ENCODE data around the gene PIP4K2A.

Gene PIP4K2A

GRCh38 chr10:22626784-22627183 lies 87.6 kb downstream of the PIP4K2A start:
- Mint-ChIP-seq H3K9me3 (no peaks in the 10 kb centered on the region), H3K27me3 (no peaks in the 10 kb centered on the region), H3K4me1 (peaks cover 85% of the 10 kb centered on the region), H3K4me3 (peak overlapping the region; percentile 74), H3K27ac (ENCODE audit: low read depth) (peak overlapping the region; percentile 97), H3K36me3 (ENCODE audit: insufficient read depth) (peaks cover 17% of the 10 kb centered on the region)
- no peak for ATAC-seq (replicated peaks; ENCODE audit: extremely low read depth, poor library complexity, severe bottlenecking)
- no peak for DNase-seq (ENCODE audit: low spot score in 2 of 2)

DNA sequence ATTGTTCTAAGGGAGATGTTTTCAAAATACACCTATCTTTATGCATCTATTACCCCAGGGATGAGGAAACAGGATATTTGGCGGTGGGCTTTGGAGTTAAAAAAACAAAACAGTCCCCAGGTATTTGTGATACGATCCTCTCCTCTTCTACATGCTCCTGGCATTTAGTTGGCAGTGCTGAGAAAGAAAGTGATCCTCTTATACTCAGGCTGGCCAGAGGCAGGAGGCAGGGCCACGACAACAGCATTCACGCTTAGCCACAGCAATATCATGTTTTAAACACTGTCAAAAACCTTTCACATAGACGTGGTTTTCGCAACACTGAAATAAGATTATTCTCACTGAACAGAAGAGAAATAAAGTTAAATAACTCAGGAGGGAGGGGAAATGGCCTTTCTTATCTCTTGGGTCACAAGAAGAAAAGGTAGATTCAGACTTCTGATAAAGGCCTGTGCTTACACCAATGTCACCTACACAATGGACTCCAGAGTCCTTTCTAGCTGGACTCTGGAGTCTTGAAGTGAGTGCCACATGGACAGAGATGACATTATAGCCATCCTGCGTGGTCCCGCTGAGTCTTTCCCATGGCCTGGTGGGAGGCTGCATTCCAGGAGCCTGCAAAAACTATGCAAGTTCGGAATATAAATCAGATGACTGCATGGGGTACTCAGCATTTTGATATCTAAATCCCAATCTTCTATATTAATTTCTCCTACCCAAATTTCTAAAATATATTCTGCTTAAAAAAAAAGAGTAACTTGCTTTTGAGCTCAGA lies 88.7 kb downstream of the PIP4K2A start:
- peak overlapping the region; percentile 97 for H3K27ac Mint-ChIP-seq (ENCODE audit: low read depth)
- no peaks in the 10 kb centered on the region for H3K9me3 Mint-ChIP-seq
- H3K4me1 Mint-ChIP-seq = peaks cover 84% of the 10 kb centered on the region
- no peak for ATAC-seq (replicated peaks; ENCODE audit: extremely low read depth, poor library complexity, severe bottlenecking)
- peak overlapping the region; percentile 74 for H3K4me3 Mint-ChIP-seq
- H3K36me3 Mint-ChIP-seq (ENCODE audit: insufficient read depth) = peaks cover 12% of the 10 kb centered on the region
- no peaks in the 10 kb centered on the region for H3K27me3 Mint-ChIP-seq
- DNase-seq (ENCODE audit: low spot score in 2 of 2) = no peak

GRCh38 chr10:22624287-22624738 lies 90.1 kb downstream of the PIP4K2A start:
- peak overlapping the region; percentile 97 for H3K27ac Mint-ChIP-seq (ENCODE audit: low read depth)
- peak; percentile 34 for ATAC-seq (replicated peaks; ENCODE audit: extremely low read depth, poor library complexity, severe bottlenecking)

GRCh38 chr10:22623633-22624253 lies 90.6 kb downstream of the PIP4K2A start:
- Mint-ChIP-seq H3K27ac (ENCODE audit: low read depth) (peak overlapping the region; percentile 97), H3K9me3 (no peaks in the 10 kb centered on the region), H3K4me3 (peak overlapping the region; percentile 53), H3K36me3 (ENCODE audit: insufficient read depth) (peaks cover 9% of the 10 kb centered on the region), H3K4me1 (peaks cover 83% of the 10 kb centered on the region), H3K27me3 (no peaks in the 10 kb centered on the region)
- ATAC-seq (replicated peaks; ENCODE audit: extremely low read depth, poor library complexity, severe bottlenecking) (no peak), DNase-seq (ENCODE audit: low spot score in 2 of 2) (no peak)

More at GRCh38 chr10:22624287-22624738, 90.1 kb downstream of the PIP4K2A start:
- Mint-ChIP-seq H3K4me1 (peaks cover 83% of the 10 kb centered on the region), H3K9me3 (no peaks in the 10 kb centered on the region), H3K4me3 (peak overlapping the region; percentile 53), H3K27me3 (no peaks in the 10 kb centered on the region), H3K36me3 (ENCODE audit: insufficient read depth) (peaks cover 9% of the 10 kb centered on the region)
- DNase-seq (ENCODE audit: low spot score in 2 of 2) = no peak

- DNase-seq (ENCODE audit: low spot score in 2 of 2) = no peak
- H3K36me3 Mint-ChIP-seq (ENCODE audit: insufficient read depth) = peaks cover 12% of the 10 kb centered on the region
- H3K4me1 Mint-ChIP-seq = peaks cover 90% of the 10 kb centered on the region
- no peaks in the 10 kb centered on the region for H3K9me3 Mint-ChIP-seq
- no peak for ATAC-seq (replicated peaks; ENCODE audit: extremely low read depth, poor library complexity, severe bottlenecking)
- H3K4me3 Mint-ChIP-seq = peak overlapping the region; percentile 53
- H3K27me3 Mint-ChIP-seq = no peaks in the 10 kb centered on the region
- H3K27ac Mint-ChIP-seq (ENCODE audit: low read depth) = peak overlapping the region; percentile 97
These were observed 92.1 kb downstream of the PIP4K2A start for GRCh38 chr10:22622242-22622806.

GRCh38 chr10:22621726-22622125 lies 92.7 kb downstream of the PIP4K2A start:
- H3K4me3 Mint-ChIP-seq = peak overlapping the region; percentile 45
- peaks cover 90% of the 10 kb centered on the region for H3K4me1 Mint-ChIP-seq
- no peaks in the 10 kb centered on the region for H3K27me3 Mint-ChIP-seq
- DNase-seq (ENCODE audit: low spot score in 2 of 2) = no peak
- peaks cover 10% of the 10 kb centered on the region for H3K36me3 Mint-ChIP-seq (ENCODE audit: insufficient read depth)
- no peak for ATAC-seq (replicated peaks; ENCODE audit: extremely low read depth, poor library complexity, severe bottlenecking)
- no peaks in the 10 kb centered on the region for H3K9me3 Mint-ChIP-seq
- H3K27ac Mint-ChIP-seq (ENCODE audit: low read depth) = peak overlapping the region; percentile 88

GRCh38 chr10:22620929-22621328 lies 93.4 kb downstream of the PIP4K2A start:
- ATAC-seq (replicated peaks; ENCODE audit: extremely low read depth, poor library complexity, severe bottlenecking) = no peak
- Mint-ChIP-seq H3K36me3 (ENCODE audit: insufficient read depth) (peaks cover 11% of the 10 kb centered on the region), H3K9me3 (no peaks in the 10 kb centered on the region), H3K27me3 (no peaks in the 10 kb centered on the region), H3K27ac (ENCODE audit: low read depth) (peak overlapping the region; percentile 88), H3K4me1 (peaks cover 90% of the 10 kb centered on the region), H3K4me3 (peak overlapping the region; percentile 55)
- DNase-seq (ENCODE audit: low spot score in 2 of 2) = no peak

DNA sequence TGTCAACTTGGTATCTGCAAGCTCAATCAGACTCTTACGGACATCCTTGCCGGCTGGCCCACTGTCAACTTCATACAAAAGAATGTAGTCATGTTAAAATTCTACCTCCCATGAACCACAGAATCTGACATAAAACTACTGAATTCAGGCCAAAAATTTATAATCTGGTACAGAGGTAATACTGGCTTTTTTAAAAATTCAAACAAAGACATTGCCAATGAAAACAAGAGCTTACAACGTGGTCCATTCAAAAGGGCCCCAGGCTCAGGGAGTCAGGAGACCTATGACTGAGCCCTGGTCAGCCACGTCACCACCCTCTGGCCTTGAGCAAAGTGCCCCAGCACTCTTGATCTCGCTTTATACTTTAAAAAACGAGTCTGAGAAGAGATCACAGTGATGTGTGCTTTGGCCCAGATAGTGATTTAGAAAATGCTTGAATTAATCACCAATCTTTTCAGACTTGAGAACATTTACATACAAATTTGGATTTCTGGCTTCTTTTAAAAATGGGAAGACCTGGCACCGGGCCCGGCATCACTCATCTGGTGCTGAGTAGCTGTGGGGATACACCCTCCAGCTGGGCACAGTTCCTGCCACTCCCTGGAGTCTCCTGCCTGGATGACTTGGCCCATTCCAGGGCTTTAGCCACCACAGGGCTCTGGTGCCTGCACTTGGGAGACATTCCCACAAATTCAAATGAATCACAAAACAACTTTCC lies 94.1 kb downstream of the PIP4K2A start:
- H3K27ac Mint-ChIP-seq (ENCODE audit: low read depth) = peak overlapping the region; percentile 88

DNA sequence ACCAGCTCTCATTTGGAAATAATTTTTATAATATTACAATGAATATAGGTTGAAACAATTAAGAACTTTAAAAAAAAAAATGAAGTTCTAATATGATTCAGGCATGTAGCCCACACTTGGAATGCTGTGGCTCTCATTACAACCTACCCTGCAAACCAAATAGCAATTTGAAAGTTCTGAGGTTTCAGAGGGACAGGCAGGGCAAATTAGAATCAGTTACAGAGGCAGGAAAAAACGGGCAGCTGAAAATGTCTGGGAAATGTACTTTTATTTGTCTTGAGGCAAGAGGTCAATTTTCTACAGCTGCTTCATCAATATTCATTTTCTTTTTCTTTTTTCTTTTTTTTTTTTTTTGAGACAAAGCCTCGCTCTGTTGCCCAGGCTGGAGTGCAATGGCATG lies 95.3 kb downstream of the PIP4K2A start:
- DNase-seq (ENCODE audit: low spot score in 2 of 2) (no peak), ATAC-seq (replicated peaks; ENCODE audit: extremely low read depth, poor library complexity, severe bottlenecking) (no peak)
- Mint-ChIP-seq H3K9me3 (no peaks in the 10 kb centered on the region), H3K27ac (ENCODE audit: low read depth) (peak overlapping the region; percentile 99), H3K4me1 (peaks cover 92% of the 10 kb centered on the region), H3K27me3 (no peaks in the 10 kb centered on the region), H3K4me3 (no peak overlapping the region), H3K36me3 (ENCODE audit: insufficient read depth) (peaks cover 11% of the 10 kb centered on the region)

More for the DNA sequence above, 94.1 kb downstream of the PIP4K2A start:
- no peak for DNase-seq (ENCODE audit: low spot score in 2 of 2)
- ATAC-seq (replicated peaks; ENCODE audit: extremely low read depth, poor library complexity, severe bottlenecking) = no peak
- Mint-ChIP-seq H3K36me3 (ENCODE audit: insufficient read depth) (peaks cover 13% of the 10 kb centered on the region), H3K9me3 (no peaks in the 10 kb centered on the region), H3K27me3 (no peaks in the 10 kb centered on the region), H3K4me3 (peak overlapping the region; percentile 55), H3K4me1 (peaks cover 90% of the 10 kb centered on the region)

DNA sequence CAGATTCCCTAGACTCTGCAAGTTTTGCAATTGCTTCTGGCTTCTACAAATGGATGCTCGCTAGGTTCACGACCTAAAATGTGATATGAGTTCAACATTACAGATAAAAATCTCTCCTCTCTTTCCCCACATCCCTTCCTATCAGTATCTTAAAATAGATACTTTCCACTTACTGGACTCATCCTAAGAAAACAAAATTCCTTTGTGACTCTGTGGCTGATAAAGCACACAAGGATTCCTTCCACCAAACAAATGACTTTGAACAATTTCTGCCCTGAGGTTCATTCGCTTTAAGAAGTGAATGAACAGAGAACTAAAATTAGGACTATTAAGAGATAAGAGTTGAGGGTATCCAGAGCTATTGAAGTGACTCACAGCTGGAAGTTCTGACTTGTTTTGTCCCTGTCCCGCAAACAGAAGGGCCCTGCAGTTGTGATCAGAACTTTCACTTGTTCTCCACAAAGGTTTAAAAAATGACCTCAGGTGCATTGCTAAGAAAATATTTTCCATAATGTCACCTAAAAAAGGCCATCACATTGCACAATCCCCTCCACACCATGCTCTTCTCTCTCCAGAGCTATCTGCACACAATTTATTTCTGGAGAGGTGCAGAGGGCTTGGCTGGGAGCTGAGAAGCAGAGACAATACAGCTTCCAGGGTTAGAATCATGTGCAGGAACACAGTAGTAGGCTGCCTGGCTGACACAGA lies 96.1 kb downstream of the PIP4K2A start:
- Mint-ChIP-seq H3K4me3 (peak overlapping the region; percentile 58), H3K27ac (ENCODE audit: low read depth) (peak overlapping the region; percentile 99), H3K9me3 (no peaks in the 10 kb centered on the region), H3K27me3 (no peaks in the 10 kb centered on the region), H3K4me1 (peaks cover 94% of the 10 kb centered on the region), H3K36me3 (ENCODE audit: insufficient read depth) (peaks cover 13% of the 10 kb centered on the region)
- ATAC-seq (replicated peaks; ENCODE audit: extremely low read depth, poor library complexity, severe bottlenecking) (no peak), DNase-seq (ENCODE audit: low spot score in 2 of 2) (no peak)

GRCh38 chr10:22617516-22617915 lies 96.9 kb downstream of the PIP4K2A start:
- Mint-ChIP-seq H3K27me3 (no peaks in the 10 kb centered on the region), H3K9me3 (no peaks in the 10 kb centered on the region), H3K27ac (ENCODE audit: low read depth) (peak overlapping the region; percentile 99), H3K4me3 (peak overlapping the region; percentile 58), H3K36me3 (ENCODE audit: insufficient read depth) (peaks cover 17% of the 10 kb centered on the region), H3K4me1 (peaks cover 94% of the 10 kb centered on the region)
- ATAC-seq (replicated peaks; ENCODE audit: extremely low read depth, poor library complexity, severe bottlenecking) = no peak
- no peak for DNase-seq (ENCODE audit: low spot score in 2 of 2)

DNA sequence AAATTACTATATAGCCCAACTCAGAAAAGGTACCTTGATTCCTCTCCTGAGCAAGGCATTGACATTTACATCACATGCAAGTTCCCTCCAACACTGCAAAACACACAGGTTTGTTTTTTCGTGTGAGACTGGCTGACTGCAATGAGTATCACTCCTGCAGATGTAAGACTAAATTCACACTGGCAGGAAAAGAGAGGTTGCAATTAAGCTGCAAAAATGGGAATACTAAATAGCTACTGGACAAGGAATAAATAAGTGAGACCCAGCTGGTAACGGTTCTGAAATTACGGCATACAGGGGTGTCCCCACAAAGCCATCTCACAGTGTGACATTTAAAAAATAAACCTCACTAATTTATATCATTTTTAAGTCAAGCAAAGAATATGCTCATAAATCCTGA lies 97.3 kb downstream of the PIP4K2A start:
- no peak for DNase-seq (ENCODE audit: low spot score in 2 of 2)
- H3K27me3 Mint-ChIP-seq = no peaks in the 10 kb centered on the region
- no peak for ATAC-seq (replicated peaks; ENCODE audit: extremely low read depth, poor library complexity, severe bottlenecking)
- H3K27ac Mint-ChIP-seq (ENCODE audit: low read depth) = peak overlapping the region; percentile 99
- no peaks in the 10 kb centered on the region for H3K9me3 Mint-ChIP-seq
- peaks cover 94% of the 10 kb centered on the region for H3K4me1 Mint-ChIP-seq
- peaks cover 18% of the 10 kb centered on the region for H3K36me3 Mint-ChIP-seq (ENCODE audit: insufficient read depth)
- peak overlapping the region; percentile 58 for H3K4me3 Mint-ChIP-seq

All from central memory CD8-positive, alpha-beta T cell (primary cell).